Measurements from ENCODE around the gene DMKN.

DMKN gene

DNA sequence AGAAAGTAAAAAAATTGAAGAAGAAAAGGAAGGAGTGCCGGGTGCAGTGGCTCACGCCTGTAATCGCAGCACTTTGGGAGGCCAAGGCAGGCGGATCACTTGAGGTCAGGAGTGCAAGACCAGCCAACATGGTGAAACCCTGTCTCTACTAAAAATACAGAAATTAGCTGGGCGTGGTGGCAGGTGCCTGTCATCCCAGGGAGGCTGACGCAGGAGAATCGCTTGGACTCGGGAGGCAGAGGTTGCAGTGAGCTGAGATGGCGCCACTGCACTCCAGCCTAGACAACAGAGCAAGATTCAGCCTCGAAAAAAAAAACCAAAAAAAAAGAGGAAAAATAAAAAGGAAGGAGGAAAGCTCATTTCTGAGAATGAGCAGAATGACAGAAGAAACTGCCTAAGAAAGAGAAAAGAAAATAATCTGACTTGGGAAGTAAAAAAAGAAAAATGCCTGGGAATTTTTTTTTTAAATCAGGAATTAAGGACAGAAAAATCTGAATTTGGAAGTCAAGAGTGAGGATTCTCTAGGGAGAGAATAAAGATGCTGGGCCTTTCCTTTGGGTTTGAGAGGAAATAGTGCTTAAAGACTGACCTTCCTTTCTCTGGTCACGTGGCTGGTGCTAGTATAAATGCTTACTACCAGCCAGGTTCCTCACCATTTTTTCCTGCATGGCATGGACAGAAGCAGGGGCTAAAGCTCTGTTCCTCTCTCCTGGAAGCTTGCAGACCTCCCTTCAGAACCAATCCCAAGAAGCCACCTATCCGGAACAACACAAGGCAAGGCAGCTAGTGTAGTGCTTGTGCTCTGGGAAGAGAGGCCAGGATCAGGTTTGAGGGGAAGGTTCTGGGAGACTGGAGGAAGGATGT lies 65.6 kb downstream of the DMKN start, which contains the start of gene FFAR2:
Gene FFAR2 (plus strand): TSS at position 652 of the 864 bp plus-strand sequence. CDS start 1,458 bp downstream, outside the sequence.
- H3K4me3 ChIP-seq (ENCODE audit: low read depth, low read length): no peak within 1 kb of the TSS
- H3K27me3 ChIP-seq (ENCODE audit: control insufficient read depth, insufficient read depth, low read length): no peaks in the 10 kb centered on the region
- no peak within 1 kb of the TSS for H3K27ac ChIP-seq

More for the DNA sequence above, 65.6 kb downstream of the DMKN start, which contains the start of gene FFAR2:
- Histone ChIP-seq H3K9me3 (ENCODE audit: control insufficient read depth, low read length) (no peaks in the 10 kb centered on the region), H3K4me2 (ENCODE audit: low read length) (peak within 1 kb of the TSS; percentile 4), H2AFZ (peak within 1 kb of the TSS; percentile 15), H3K79me2 (no peaks in the 10 kb centered on the region), H3K36me3 (ENCODE audit: control insufficient read depth, insufficient read depth, low read length) (no peaks in the 10 kb centered on the region), H3K9ac (no peak within 1 kb of the TSS), H3K4me1 (peaks cover 3% of the 10 kb centered on the region)
- TF ChIP-seq, protein P1, sequence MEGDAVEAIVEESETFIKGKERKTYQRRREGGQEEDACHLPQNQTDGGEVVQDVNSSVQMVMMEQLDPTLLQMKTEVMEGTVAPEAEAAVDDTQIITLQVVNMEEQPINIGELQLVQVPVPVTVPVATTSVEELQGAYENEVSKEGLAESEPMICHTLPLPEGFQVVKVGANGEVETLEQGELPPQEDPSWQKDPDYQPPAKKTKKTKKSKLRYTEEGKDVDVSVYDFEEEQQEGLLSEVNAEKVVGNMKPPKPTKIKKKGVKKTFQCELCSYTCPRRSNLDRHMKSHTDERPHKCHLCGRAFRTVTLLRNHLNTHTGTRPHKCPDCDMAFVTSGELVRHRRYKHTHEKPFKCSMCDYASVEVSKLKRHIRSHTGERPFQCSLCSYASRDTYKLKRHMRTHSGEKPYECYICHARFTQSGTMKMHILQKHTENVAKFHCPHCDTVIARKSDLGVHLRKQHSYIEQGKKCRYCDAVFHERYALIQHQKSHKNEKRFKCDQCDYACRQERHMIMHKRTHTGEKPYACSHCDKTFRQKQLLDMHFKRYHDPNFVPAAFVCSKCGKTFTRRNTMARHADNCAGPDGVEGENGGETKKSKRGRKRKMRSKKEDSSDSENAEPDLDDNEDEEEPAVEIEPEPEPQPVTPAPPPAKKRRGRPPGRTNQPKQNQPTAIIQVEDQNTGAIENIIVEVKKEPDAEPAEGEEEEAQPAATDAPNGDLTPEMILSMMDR (IDR thresholded peaks at IDR 0.05): no peak
